K562 (cell line): ENCODE measurements around the gene ANKRD10. TPM values are rescaled to one million over a fixed set of nuclear protein-coding genes. Genes with fewer than 3 reads are reported as not detected.
A peak's percentile ranks its signal among the peaks of the same experiment; 100 is the strongest.

Experiments
- ATAC-seq: fragments of 200-7000 bp; cut with Tn5 transposase; 3 replicates; pipeline ENCODE4 v1.9.1; 2020; ENCODE audit warnings: moderate library complexity
- BruUV-seq: library from RNA; stranded (reverse); fragments of 400-500 nt; replicated peaks from 2 replicates; lab custom pipeline; 2021; lab: Mats Ljungman, UMichigan
- CTCF ChIA-PET: fragments of 300-600 bp; formaldehyde crosslinking; extraction: SDS; loops from one replicate; lab custom pipeline; 2021; ENCODE audit warnings: low intra/inter-chr PET ratio; lab: Yijun Ruan, JAX
- POLR2A ChIA-PET: fragments of 300-600, 350-650 bp; sonication (Branson Sonifier 250); formaldehyde crosslinking; extraction: SDS; loops from one replicate; lab custom pipeline; 2021; ENCODE audit warnings: antibody characterized with exemption, inconsistent platforms; lab: Yijun Ruan, JAX
- DNase-seq, 4 experiments: peaks; one replicate each; pipeline versions ENCODE4 v3.0.0 to v3.0.0-alpha.2; 2011 to 2018; ENCODE audit warnings: low spot score in 3 of 4, mixed read lengths in 3 of 4; ENCODE audit errors: extremely low read depth in 1 of 4
- FAIRE-seq: peaks from 2 replicates; lab custom pipeline; 2011; peaks lifted over from hg19 to GRCh38; lab: Jason Lieb, UNC
- H2AFZ ChIP-seq: 2 replicates; pipeline ENCODE4 v1.6.0; 2011; ENCODE audit warnings: low read depth, low read length, control low read depth, inconsistent platforms
- H3K27ac ChIP-seq: fragments of 200-600 bp; 3 replicates; pipeline ENCODE4 v1.8.0; 2011; ENCODE audit warnings: low read depth, mild to moderate bottlenecking, control low read depth, inconsistent platforms, low read length, moderate library complexity, mixed read lengths; ENCODE audit errors: extremely low read depth
- H3K27me3 ChIP-seq, 2 experiments: fragments of 300-600 bp in 1 of 2; 2 replicates in 1 of 2; 3 replicates in 1 of 2; pipeline versions ENCODE4 v1.6.0 to v1.8.0; 2011; ENCODE audit warnings: inconsistent platforms in 2 of 2, low read length in 2 of 2, mild to moderate bottlenecking in 1 of 2, mixed read lengths in 1 of 2, moderate library complexity in 1 of 2; ENCODE audit not compliant: control insufficient read depth in 2 of 2, insufficient read depth in 2 of 2
- H3K36me3 ChIP-seq: fragments of 300-600 bp; 3 replicates; pipeline ENCODE4 v1.8.0; 2011; ENCODE audit warnings: mild to moderate bottlenecking, low read length, inconsistent platforms; ENCODE audit not compliant: control insufficient read depth, insufficient read depth
- H3K4me1 ChIP-seq, 2 experiments: fragments of 200-600 bp in 1 of 2; replicated peaks in 1 of 2; 2 replicates in 1 of 2; 3 replicates in 1 of 2; pipeline versions ENCODE4 v1.5.1 to v1.8.0; 2011; ENCODE audit warnings: inconsistent platforms in 2 of 2, low read length in 2 of 2, mild to moderate bottlenecking in 1 of 2, mixed read lengths in 1 of 2, moderate library complexity in 1 of 2; ENCODE audit not compliant: control insufficient read depth in 2 of 2, insufficient read depth in 2 of 2
- H3K4me2 ChIP-seq: 2 replicates; pipeline ENCODE4 v1.6.1; 2011; ENCODE audit warnings: low read length, control low read depth, inconsistent platforms, mixed read lengths; ENCODE audit not compliant: insufficient read depth
- H3K4me3 ChIP-seq: fragments of 200-600 bp; sonication (generic), shearing (Covaris generic); 2 replicates; pipeline ENCODE4 v1.5.1; 2016; ENCODE audit warnings: control low read depth, inconsistent platforms
- H3K79me2 ChIP-seq: fragments of 200-600 bp; 3 replicates; pipeline ENCODE4 v1.8.0; 2011; ENCODE audit warnings: low read length, inconsistent platforms; ENCODE audit not compliant: control insufficient read depth, insufficient read depth
- H3K9ac ChIP-seq, 2 experiments: 2 replicates each; pipeline versions ENCODE4 v1.6.0 to v1.6.1; 2011; ENCODE audit warnings: low read depth in 2 of 2, low read length in 2 of 2, control low read depth in 1 of 2, inconsistent platforms in 1 of 2, mild to moderate bottlenecking in 1 of 2, mixed read lengths in 1 of 2; ENCODE audit not compliant: insufficient read depth in 1 of 2
- H3K9me1 ChIP-seq: one replicate; pipeline ENCODE4 v1.6.0; 2011; ENCODE audit warnings: inconsistent platforms, mild to moderate bottlenecking, low read length, moderate library complexity; ENCODE audit not compliant: control insufficient read depth, insufficient read depth
- H3K9me3 ChIP-seq: replicated peaks from 2 replicates; pipeline ENCODE4 v1.5.1; 2011; ENCODE audit warnings: low read depth, low read length, inconsistent platforms; ENCODE audit not compliant: control insufficient read depth, insufficient read depth
- H4K20me1 ChIP-seq: replicated peaks from 2 replicates; pipeline ENCODE4 v1.6.1; 2011; ENCODE audit warnings: low read length, inconsistent platforms, mixed read lengths; ENCODE audit not compliant: control insufficient read depth, insufficient read depth
- DACH1 ChIP-seq: fragments of 450-650 bp; IDR thresholded peaks from 2 replicates; pipeline ENCODE4 v1.6.1; 2018; ENCODE audit not compliant: partially characterized antibody
- SAFB ChIP-seq: fragments of 200-400 bp; formaldehyde crosslinking; IDR thresholded peaks from 2 replicates; pipeline ENCODE4 v1.6.1; 2017; ENCODE audit warnings: low read depth, low read length, borderline replicate concordance
- TCF3 ChIP-seq: sonication (generic); formaldehyde crosslinking; IDR thresholded peaks from 2 replicates; pipeline ENCODE4 v1.4.0; 2020; ENCODE audit warnings: mild to moderate bottlenecking, missing genetic modification reagents
- ZNF224 ChIP-seq: sonication (generic); formaldehyde crosslinking; IDR thresholded peaks from 2 replicates; pipeline ENCODE4 v1.8.0; 2022; ENCODE audit warnings: mild to moderate bottlenecking, missing genetic modification reagents
- WGBS: fragments of 100-300 bp; shearing (Covaris generic); methylation state at CpG from one replicate; pipeline ENCODE4 v1.1.6; 2016; ENCODE audit warnings: low coverage, mixed read lengths; ENCODE audit not compliant: insufficient coverage; ENCODE audit errors: missing lambda C conversion rate; 5-methylcytosine and 5-hydroxymethylcytosine counted together
- in situ Hi-C: fragments of 300-500 bp; cut with MboI; formaldehyde crosslinking; loops from 4 replicates; pipeline ENCODE4 v1.15.0; 2018; ENCODE audit warnings: inconsistent platforms, mixed read lengths
- intact Hi-C: fragments of 100-400 bp; cut with micrococcal nuclease; formaldehyde crosslinking; loops from 2 replicates; pipeline ENCODE4 v1.14.2; 2022
- polyA plus RNA-seq, 8 experiments: library from polyadenylated mRNA; depleted of rRNA in 4 of 8; stranded (reverse) in 5 of 8; unstranded in 3 of 8; fragments of >200 nt; fragmentation: Nextera tagmentation in 2 of 8; fragmentation: Illumina TruSeq in 1 of 8; extraction: Ambion mirVana in 2 of 8; extraction: Trizol in 1 of 8; gene quantifications; 2 replicates each; pipeline versions ENCODE4 v1.2.1 to v1.2.3, GENCODE V29; 2011 to 2014; ENCODE audit warnings: inconsistent platforms in 1 of 8, missing spikeins in 1 of 8
- total RNA-seq, 7 experiments: library from RNA; depleted of rRNA in 6 of 7; stranded (reverse); fragments of >200 nt in 6 of 7; fragmentation: Illumina TruSeq in 2 of 7; extraction: Trizol in 2 of 7; gene quantifications; 2 replicates each; pipeline versions ENCODE4 v1.2.1 to v1.2.3, GENCODE V29; 2011 to 2021; ENCODE audit warnings: low replicate concordance in 1 of 7
- TF ChIP-seq, protein P1 (sequence below): sonication (generic); formaldehyde crosslinking; IDR thresholded peaks from 2 replicates; pipeline ENCODE4 v1.5.0; 2020; ENCODE audit warnings: missing genetic modification reagents
- TF ChIP-seq, protein P2 (sequence below): sonication (generic); formaldehyde crosslinking; IDR thresholded peaks from 2 replicates; pipeline ENCODE4 v1.9.0; 2022; ENCODE audit warnings: mild to moderate bottlenecking, missing genetic modification reagents

ANKRD10 gene
- total and polyA plus RNA-seq, 9 of the 15 experiments (the other 6 are each of a cell fraction or from before 2014, with no cell fraction given) = 21.7 to 183 (median 45.0) TPM

DNA sequence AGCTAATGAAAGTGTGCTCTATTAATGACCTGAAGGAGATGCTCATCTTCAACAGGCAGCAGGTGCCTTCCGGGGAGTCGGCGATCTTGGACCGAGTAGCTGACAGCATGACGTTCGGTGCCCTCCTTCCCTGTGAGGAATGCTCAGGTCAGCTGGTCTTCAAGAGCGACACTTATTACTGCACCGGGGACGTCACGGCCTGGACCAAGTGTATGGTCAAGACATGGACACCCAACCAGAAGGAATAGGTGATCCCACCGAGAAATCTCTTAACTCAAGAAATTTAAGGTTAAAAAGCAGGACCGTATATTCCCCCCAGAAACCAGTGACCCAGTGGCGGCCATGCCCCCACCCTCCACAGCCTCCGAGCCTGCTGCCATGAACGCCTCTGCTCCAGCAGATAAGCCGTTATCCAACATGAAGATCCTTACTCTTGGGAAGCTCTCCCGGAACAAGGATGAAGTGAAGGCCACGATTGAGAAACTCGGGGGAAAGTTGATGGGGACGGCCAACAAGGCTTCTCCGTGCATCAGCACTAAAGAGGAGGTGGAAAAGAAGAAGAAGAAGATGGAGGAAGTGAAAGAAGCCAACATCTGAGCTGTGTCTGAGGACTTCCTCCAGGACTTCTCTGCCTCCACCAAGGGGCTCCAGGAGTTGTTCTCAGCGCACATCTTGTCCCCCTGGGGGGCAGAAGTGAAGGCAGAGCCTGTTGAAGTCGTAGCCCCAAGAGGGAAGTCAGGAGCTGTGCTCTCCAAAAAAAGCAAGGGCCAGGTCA, 22.8 kb upstream of the ANKRD10 start:
- H3K4me2 ChIP-seq = no peak overlapping the region; the same call in 1 of the 2 replicates
- H3K4me3 ChIP-seq = no peak overlapping the region
- no peak overlapping the region for H3K9ac ChIP-seq
- CTCF ChIA-PET = no interaction called here
- DNase-seq (no peak), ATAC-seq (no peak), FAIRE-seq (no peak)
- in situ Hi-C loops = no loop called here
- H3K27ac ChIP-seq = no peak overlapping the region
- no peak for TF ChIP-seq ZNF224 (CRISPR knock-in tag)
- no peak for TF ChIP-seq TCF3 (CRISPR knock-in tag)
- no peak for TF ChIP-seq SAFB
- no peak for TF ChIP-seq DACH1
- TF ChIP-seq, protein P1, sequence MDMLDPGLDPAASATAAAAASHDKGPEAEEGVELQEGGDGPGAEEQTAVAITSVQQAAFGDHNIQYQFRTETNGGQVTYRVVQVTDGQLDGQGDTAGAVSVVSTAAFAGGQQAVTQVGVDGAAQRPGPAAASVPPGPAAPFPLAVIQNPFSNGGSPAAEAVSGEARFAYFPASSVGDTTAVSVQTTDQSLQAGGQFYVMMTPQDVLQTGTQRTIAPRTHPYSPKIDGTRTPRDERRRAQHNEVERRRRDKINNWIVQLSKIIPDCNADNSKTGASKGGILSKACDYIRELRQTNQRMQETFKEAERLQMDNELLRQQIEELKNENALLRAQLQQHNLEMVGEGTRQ (CRISPR knock-in tag) = no peak
- TF ChIP-seq, protein P2, sequence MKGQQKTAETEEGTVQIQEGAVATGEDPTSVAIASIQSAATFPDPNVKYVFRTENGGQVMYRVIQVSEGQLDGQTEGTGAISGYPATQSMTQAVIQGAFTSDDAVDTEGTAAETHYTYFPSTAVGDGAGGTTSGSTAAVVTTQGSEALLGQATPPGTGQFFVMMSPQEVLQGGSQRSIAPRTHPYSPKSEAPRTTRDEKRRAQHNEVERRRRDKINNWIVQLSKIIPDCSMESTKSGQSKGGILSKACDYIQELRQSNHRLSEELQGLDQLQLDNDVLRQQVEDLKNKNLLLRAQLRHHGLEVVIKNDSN = no peak
- BruUV-seq = no TSS peak
- WGBS = 53% methylated on average over 20 of the region's 23 CpGs
- no peaks in the 10 kb centered on the region for H3K79me2 ChIP-seq
- no peaks in the 10 kb centered on the region for H3K27me3 ChIP-seq
- H3K36me3 ChIP-seq = no peaks in the 10 kb centered on the region
- no peaks in the 10 kb centered on the region for H4K20me1 ChIP-seq
- intact Hi-C loops = no loop called here
- no peaks in the 10 kb centered on the region for H3K9me3 ChIP-seq
- H3K9me1 ChIP-seq = no peaks in the 10 kb centered on the region
- H3K4me1 ChIP-seq = no peaks in the 10 kb centered on the region; a peak in 4 of 5 replicates
- H2AFZ ChIP-seq = 0 out of 2 replicates have a peak overlapping the region, but pooled peaks have one; percentile 40
- POLR2A ChIA-PET = interaction anchor here (0.9 kb wide), 1 partner anchor 14 kb away, joined by 5 read pairs; no protein-coding TSS in a partner anchor
